ENCODE results near the gene KLHDC7A.

Gene KLHDC7A

GRCh38 chr1:18479454-18479853 is 1.3 kb upstream of the KLHDC7A start:
- no peak for TF ChIP-seq EZH2phosphoT487 (conservative IDR thresholded peaks at IDR 0.05; ENCODE audit: low read length)
- TF ChIP-seq CTCF (IDR thresholded peaks at IDR 0.05; ENCODE audit: insufficient read depth, low read length, poor library complexity, severe bottlenecking) = no peak
- no peaks in the 10 kb centered on the region for H3K79me2 ChIP-seq (ENCODE audit: insufficient read depth, low read length)
- H3K9me3 ChIP-seq (ENCODE audit: insufficient read depth, low read length) = no peaks in the 10 kb centered on the region
- H3K4me3 ChIP-seq (ENCODE audit: insufficient read depth, low read length, poor library complexity, severe bottlenecking) = no peak overlapping the region
- no peaks in the 10 kb centered on the region for H3F3A ChIP-seq (ENCODE audit: insufficient read depth)
- no peak overlapping the region for H3K27ac ChIP-seq (ENCODE audit: low read depth, low read length)
- H3K27me3 ChIP-seq (ENCODE audit: low read length) = no peaks in the 10 kb centered on the region
- H3K9ac ChIP-seq (ENCODE audit: low read length) = no peak overlapping the region
- no peak overlapping the region for H2AFZ ChIP-seq (ENCODE audit: low read depth, low read length, severe bottlenecking)
- no peaks in the 10 kb centered on the region for H4K20me1 ChIP-seq (ENCODE audit: low read depth, low read length)
- H3K9me2 ChIP-seq (replicated peaks; ENCODE audit: insufficient read depth, low read length) = no peaks in the 10 kb centered on the region
- no peak overlapping the region for H3K4me2 ChIP-seq (ENCODE audit: low read depth, low read length, poor library complexity, severe bottlenecking)
- H3K36me3 ChIP-seq (ENCODE audit: low read length) = no peaks in the 10 kb centered on the region

GRCh38 chr1:18481190-18481920 is 625 bp downstream of the KLHDC7A start:
- no peak overlapping the region for H2AFZ ChIP-seq (ENCODE audit: low read depth, low read length, severe bottlenecking)
- H4K20me1 ChIP-seq (ENCODE audit: low read depth, low read length) = no peaks in the 10 kb centered on the region
- H3K27ac ChIP-seq (ENCODE audit: low read depth, low read length) = no peak overlapping the region
- no peak overlapping the region for H3K4me3 ChIP-seq (ENCODE audit: insufficient read depth, low read length, poor library complexity, severe bottlenecking)
- no peaks in the 10 kb centered on the region for H3K36me3 ChIP-seq (ENCODE audit: low read length)
- no peaks in the 10 kb centered on the region for H3K9me3 ChIP-seq (ENCODE audit: insufficient read depth, low read length)
- no peaks in the 10 kb centered on the region for H3K79me2 ChIP-seq (ENCODE audit: insufficient read depth, low read length)
- H3K4me2 ChIP-seq (ENCODE audit: low read depth, low read length, poor library complexity, severe bottlenecking) = no peak overlapping the region
- no peaks in the 10 kb centered on the region for H3K27me3 ChIP-seq (ENCODE audit: low read length)
- H3K9me2 ChIP-seq (replicated peaks; ENCODE audit: insufficient read depth, low read length) = no peaks in the 10 kb centered on the region
- no peaks in the 10 kb centered on the region for H3F3A ChIP-seq (ENCODE audit: insufficient read depth)
- no peak overlapping the region for H3K9ac ChIP-seq (ENCODE audit: low read length)
- TF ChIP-seq CTCF (IDR thresholded peaks at IDR 0.05; ENCODE audit: insufficient read depth, low read length, poor library complexity, severe bottlenecking) (no peak), EZH2phosphoT487 (conservative IDR thresholded peaks at IDR 0.05; ENCODE audit: low read length) (no peak)

GRCh38 chr1:18481921-18482701 is 1.4 kb downstream of the KLHDC7A start:
- H3K4me2 ChIP-seq (ENCODE audit: low read depth, low read length, poor library complexity, severe bottlenecking) = no peak overlapping the region
- no peak for TF ChIP-seq EZH2phosphoT487 (conservative IDR thresholded peaks at IDR 0.05; ENCODE audit: low read length)
- TF ChIP-seq CTCF (IDR thresholded peaks at IDR 0.05; ENCODE audit: insufficient read depth, low read length, poor library complexity, severe bottlenecking) = no peak

More at GRCh38 chr1:18481921-18482701, 1.4 kb downstream of the KLHDC7A start:
- no peak overlapping the region for H3K27ac ChIP-seq (ENCODE audit: low read depth, low read length)
- H3K9me2 ChIP-seq (replicated peaks; ENCODE audit: insufficient read depth, low read length) = no peaks in the 10 kb centered on the region
- H3K79me2 ChIP-seq (ENCODE audit: insufficient read depth, low read length) = no peaks in the 10 kb centered on the region
- no peak overlapping the region for H3K4me3 ChIP-seq (ENCODE audit: insufficient read depth, low read length, poor library complexity, severe bottlenecking)
- no peak overlapping the region for H2AFZ ChIP-seq (ENCODE audit: low read depth, low read length, severe bottlenecking)
- no peaks in the 10 kb centered on the region for H4K20me1 ChIP-seq (ENCODE audit: low read depth, low read length)
- H3K9me3 ChIP-seq (ENCODE audit: insufficient read depth, low read length) = no peaks in the 10 kb centered on the region
- H3K27me3 ChIP-seq (ENCODE audit: low read length) = no peaks in the 10 kb centered on the region
- no peak overlapping the region for H3K9ac ChIP-seq (ENCODE audit: low read length)
- no peaks in the 10 kb centered on the region for H3F3A ChIP-seq (ENCODE audit: insufficient read depth)
- H3K36me3 ChIP-seq (ENCODE audit: low read length) = no peaks in the 10 kb centered on the region
